A673 (cell line): ENCODE measurements around the gene PFN3. TPM values are rescaled to one million over a fixed set of nuclear protein-coding genes. Genes with fewer than 3 reads are reported as not detected.

Experiments used
- BruUV-seq: library from RNA; stranded (reverse); fragments of 400-500 nt; replicated peaks from 2 replicates; lab custom pipeline; 2021; lab: Mats Ljungman, UMichigan
- CTCF ChIA-PET: fragments of 300-600 bp; sonication (Branson Sonifier 250); formaldehyde crosslinking; loops from one replicate; lab custom pipeline; 2022; ENCODE audit warnings: antibody characterized with exemption; lab: Charles Lee
- POLR2A ChIA-PET: fragments of 300-600 bp; sonication (Branson Sonifier 250); formaldehyde crosslinking; loops from one replicate; lab custom pipeline; 2022; ENCODE audit warnings: antibody characterized with exemption; ENCODE audit not compliant: low non-redundant PET; lab: Charles Lee
- DNase-seq: peaks from one replicate; pipeline ENCODE4 v3.0.0-alpha.2; 2015; ENCODE audit warnings: low spot score
- H3K27ac ChIP-seq: fragments of 200-600 bp; sonication (generic); 2 replicates; pipeline ENCODE4 v1.5.1; 2016; ENCODE audit warnings: mixed run types, low read depth, mild to moderate bottlenecking, mixed read lengths, antibody characterized with exemption, low read length; ENCODE audit not compliant: poor library complexity, severe bottlenecking
- H3K27me3 ChIP-seq: fragments of 200-600 bp; sonication (generic); replicated peaks from 2 replicates; pipeline ENCODE4 v1.6.1; 2017; ENCODE audit warnings: mixed run types, low read depth, mild to moderate bottlenecking, mixed read lengths, antibody characterized with exemption, low read length; ENCODE audit not compliant: insufficient read depth, poor library complexity
- H3K36me3 ChIP-seq: fragments of 200-600 bp; sonication (generic); 2 replicates; pipeline ENCODE4 v1.6.1; 2016; ENCODE audit warnings: mixed run types, mild to moderate bottlenecking, mixed read lengths, antibody characterized with exemption, low read length; ENCODE audit not compliant: insufficient read depth, poor library complexity, severe bottlenecking
- H3K4me1 ChIP-seq: fragments of 200-600 bp; sonication (generic); 2 replicates; pipeline ENCODE4 v1.6.1; 2017; ENCODE audit warnings: mixed run types, mild to moderate bottlenecking, mixed read lengths, antibody characterized with exemption, low read length; ENCODE audit not compliant: insufficient read depth, poor library complexity, severe bottlenecking
- H3K4me3 ChIP-seq: fragments of 200-600 bp; sonication (generic); 2 replicates; pipeline ENCODE4 v1.5.1; 2016; ENCODE audit warnings: low read depth, mixed run types, mild to moderate bottlenecking, mixed read lengths, low read length; ENCODE audit not compliant: poor library complexity, severe bottlenecking
- H3K9me3 ChIP-seq: fragments of 200-600 bp; sonication (generic); 2 replicates; pipeline ENCODE4 v1.6.1; 2016; ENCODE audit warnings: mixed run types, low read depth, mild to moderate bottlenecking, mixed read lengths, antibody characterized with exemption, low read length; ENCODE audit not compliant: poor library complexity, severe bottlenecking
- CTCF ChIP-seq: fragments of 300-800, 200-600 bp; sonication (generic); conservative IDR thresholded peaks from 2 replicates; pipeline ENCODE4 v1.5.1; 2017; ENCODE audit warnings: low read depth, mild to moderate bottlenecking, antibody characterized with exemption, low read length, moderate library complexity, mixed read lengths
- EZH2 ChIP-seq: fragments of 200-600 bp; sonication (generic); IDR thresholded peaks from 2 replicates; pipeline ENCODE4 v1.6.1; 2017; ENCODE audit warnings: borderline replicate concordance, low read depth, mild to moderate bottlenecking, mixed read lengths, antibody characterized with exemption, low read length; ENCODE audit not compliant: poor library complexity, severe bottlenecking
- intact Hi-C: fragments of 100-400 bp; cut with micrococcal nuclease; formaldehyde crosslinking; loops from one replicate; pipeline ENCODE4 v1.10.0; 2022; ENCODE audit not compliant: unreplicated experiment
- total RNA-seq: library from RNA; stranded (reverse); gene quantifications from 2 replicates; pipeline ENCODE4 v1.2.3, GENCODE V29; 2021

Gene PFN3
- total RNA-seq, 1 experiment from 2014 or later: not detected

- Histone ChIP-seq H3K4me1 (peaks cover 4% of the 10 kb centered on the region), H3K4me3 (no peak overlapping the region), H3K27ac (no peak overlapping the region), H3K36me3 (no peaks in the 10 kb centered on the region), H3K9me3 (no peaks in the 10 kb centered on the region), H3K27me3 (no peaks in the 10 kb centered on the region)
- ChIA-PET CTCF (no interaction called here), POLR2A (no interaction called here)
- no peak for DNase-seq
- intact Hi-C loops: no loop called here
- TF ChIP-seq EZH2 (no peak), CTCF (no peak)
- BruUV-seq: no TSS peak
Observed at GRCh38 chr5:177386542-177386941, 13.9 kb downstream of the PFN3 start.

GRCh38 chr5:177385720-177386119 lies 14.7 kb downstream of the PFN3 start:
- no peak for TF ChIP-seq EZH2
- TF ChIP-seq CTCF: no peak
- Histone ChIP-seq H3K4me3 (no peak overlapping the region), H3K27me3 (no peaks in the 10 kb centered on the region), H3K27ac (no peak overlapping the region), H3K9me3 (no peaks in the 10 kb centered on the region), H3K4me1 (peaks cover 2% of the 10 kb centered on the region), H3K36me3 (no peaks in the 10 kb centered on the region)
- ChIA-PET CTCF (no interaction called here), POLR2A (no interaction called here)
- BruUV-seq: no TSS peak
- intact Hi-C loops: no loop called here
- DNase-seq: no peak

GRCh38 chr5:177384134-177384533 lies 16.3 kb downstream of the PFN3 start, which contains the start of gene SLC34A1:
TSS of gene SLC34A1 (plus strand) at chr5:177384434. CDS start at chr5:177385742, 1,308 bp downstream.
- POLR2A ChIA-PET: no interaction called here
- no peak for TF ChIP-seq EZH2
- TF ChIP-seq CTCF: no peak
- Histone ChIP-seq H3K36me3 (no peaks in the 10 kb centered on the region), H3K9me3 (no peaks in the 10 kb centered on the region), H3K4me1 (no peaks in the 10 kb centered on the region), H3K4me3 (no peak within 1 kb of the TSS), H3K27ac (no peak within 1 kb of the TSS), H3K27me3 (no peaks in the 10 kb centered on the region)
- intact Hi-C loops: no loop called here
- DNase-seq: no peak
- no TSS peak for BruUV-seq
- CTCF ChIA-PET: no interaction called here
